Astrocyte of the spinal cord (primary cell): ENCODE data around the gene CCBE1.

Experiments used
- DNase-seq: peaks from one replicate; pipeline ENCODE4 v3.0.0; 2011; ENCODE audit warnings: low read depth, low spot score
- H3K4me3 ChIP-seq: 2 replicates; pipeline ENCODE4 v1.5.1; 2011; ENCODE audit warnings: low read depth, mild to moderate bottlenecking, low read length, moderate library complexity
- CTCF ChIP-seq: IDR thresholded peaks from 2 replicates; pipeline ENCODE4 v1.5.1; 2012; ENCODE audit warnings: low read depth, mild to moderate bottlenecking, low read length, inconsistent platforms
- in situ Hi-C: cut with HindIII; loops from 2 replicates; pipeline ENCODE4 v1.10.0; 2017; ENCODE audit warnings: low sequenced_read_pairs

The CCBE1 gene

GRCh38 chr18:59660786-59661743, 36.2 kb downstream of the CCBE1 start:
- in situ Hi-C loops = no loop called here
- TF ChIP-seq CTCF = no peak
- H3K4me3 ChIP-seq = no peak overlapping the region
- DNase-seq = peak; percentile 19

DNA sequence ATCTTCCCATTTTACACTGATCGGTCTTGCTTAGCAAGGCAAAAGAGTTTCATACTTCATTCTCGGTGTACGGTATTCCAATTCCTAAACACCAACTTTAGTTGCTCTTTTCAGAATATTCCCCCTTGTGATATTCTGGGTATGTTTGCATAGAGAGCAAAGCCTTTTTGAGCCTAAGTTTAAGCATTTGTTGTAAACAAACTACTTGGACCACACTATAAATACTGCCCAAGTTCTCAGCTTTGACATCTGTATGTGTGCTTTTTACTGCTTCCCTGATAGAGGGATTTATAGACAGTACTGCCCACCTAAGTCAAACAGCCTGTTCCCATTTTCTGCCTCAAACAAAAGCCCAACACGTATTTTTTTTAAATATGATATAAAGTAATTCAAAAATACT, 36.9 kb downstream of the CCBE1 start:
- no peak overlapping the region for H3K4me3 ChIP-seq
- in situ Hi-C loops = no loop called here
- DNase-seq = peak; percentile 21
- TF ChIP-seq CTCF = no peak

DNA sequence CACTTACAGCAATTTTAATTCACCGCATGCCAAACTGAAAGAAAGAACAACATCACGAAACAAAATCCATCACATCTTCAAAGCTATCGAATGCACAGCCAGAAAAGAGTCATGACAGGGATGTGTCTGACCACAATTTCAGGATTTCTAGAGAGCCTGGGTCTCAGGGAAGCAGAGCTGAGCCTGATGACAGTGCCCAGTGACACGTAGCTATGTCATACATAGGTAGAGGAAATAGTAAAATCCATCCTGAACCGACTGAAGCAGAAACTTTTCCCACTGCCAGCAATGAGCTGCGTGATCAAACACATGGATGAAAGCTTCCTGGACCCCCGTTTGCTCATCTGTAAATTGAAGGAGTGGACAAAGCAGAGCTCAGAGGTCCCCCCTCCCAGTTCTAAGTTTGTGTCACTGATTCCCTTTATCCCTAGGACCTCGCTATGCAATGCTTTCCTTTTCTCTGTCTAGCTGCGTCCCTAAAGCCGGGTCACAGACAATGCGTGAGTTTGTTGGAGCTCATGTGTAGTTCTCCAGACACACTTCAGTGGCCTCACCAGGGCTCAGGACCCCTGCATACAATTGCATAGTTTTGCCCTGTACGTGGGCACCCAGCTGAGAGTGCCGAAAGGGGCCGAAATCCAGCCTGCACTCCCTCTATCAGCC, 37.6 kb downstream of the CCBE1 start:
- no peak for TF ChIP-seq CTCF
- DNase-seq = peak; percentile 13
- in situ Hi-C loops = no loop called here
- peak overlapping the region; percentile 32 for H3K4me3 ChIP-seq

DNA sequence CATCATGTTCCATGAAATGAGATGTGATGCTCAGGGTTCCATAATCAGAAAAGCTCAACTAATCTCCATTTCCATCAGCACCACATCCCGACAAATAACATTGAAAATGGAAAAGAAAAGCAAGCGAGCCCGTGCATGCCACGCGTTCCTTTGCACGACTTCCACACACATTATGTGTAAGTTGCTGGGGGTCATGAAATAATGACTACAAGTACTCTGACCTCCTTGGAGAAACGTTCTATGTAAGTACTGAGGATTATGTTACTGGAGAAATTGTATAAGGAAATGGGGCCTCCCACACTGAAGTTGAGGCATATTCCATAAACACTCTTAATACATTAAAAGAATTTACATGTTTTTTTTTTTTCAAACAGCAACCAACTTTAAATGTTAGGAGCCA, 38.3 kb downstream of the CCBE1 start:
- in situ Hi-C loops = no loop called here
- TF ChIP-seq CTCF = no peak

DNA sequence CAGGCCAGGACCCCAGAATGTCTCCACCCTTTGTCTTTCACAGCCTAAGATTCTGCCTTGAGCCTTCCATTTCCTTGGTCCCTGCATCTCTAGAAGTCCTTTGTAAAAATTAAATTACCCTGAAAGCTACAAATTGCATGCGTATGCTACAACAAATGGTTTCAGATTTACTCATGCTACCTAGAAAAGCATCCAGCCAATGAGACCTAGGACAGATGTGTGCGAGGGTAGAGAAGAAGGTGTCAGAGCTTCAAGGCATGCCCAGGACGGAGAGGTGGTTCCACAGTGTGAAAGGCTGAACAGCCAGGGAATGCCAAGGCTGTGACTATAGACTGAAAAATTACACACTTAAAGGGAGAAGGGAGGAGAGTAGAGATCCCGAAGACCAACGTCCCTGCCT, 40.2 kb downstream of the CCBE1 start:
- H3K4me3 ChIP-seq = no peak overlapping the region
- DNase-seq = no peak
- in situ Hi-C loops = no loop called here
- TF ChIP-seq CTCF = no peak

More for the DNA sequence above, 38.3 kb downstream of the CCBE1 start:
- no peak for DNase-seq
- H3K4me3 ChIP-seq = no peak overlapping the region

DNA sequence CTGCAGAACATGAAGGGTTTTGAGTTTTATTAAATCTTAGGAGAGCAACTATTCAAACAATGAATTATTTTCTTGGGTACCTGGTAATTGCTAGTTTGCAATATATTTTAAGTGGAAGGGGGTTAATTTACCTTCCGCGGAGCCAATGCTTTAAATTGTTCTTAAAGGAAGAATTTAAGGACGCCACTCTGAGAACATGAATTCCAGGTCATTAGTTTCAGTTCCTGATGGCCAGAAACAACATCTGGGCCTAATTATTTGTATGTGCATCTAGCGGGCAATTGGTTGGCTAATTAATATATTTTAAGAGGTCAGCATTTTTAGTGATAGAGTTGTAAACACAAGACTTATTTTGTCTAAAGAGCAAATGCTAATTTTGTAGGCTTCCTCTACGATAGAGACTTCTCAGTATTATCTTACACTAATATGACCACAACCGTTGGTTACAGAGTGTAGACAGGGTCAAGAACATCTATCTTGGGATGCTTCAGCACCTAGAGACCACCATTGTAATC, 40.8 kb downstream of the CCBE1 start:
- TF ChIP-seq CTCF = no peak
- H3K4me3 ChIP-seq = no peak overlapping the region
- in situ Hi-C loops = no loop called here
- DNase-seq = no peak
